ENCODE results near the gene ZNF684.
"Not testable (repeated sequence)": the region's sequence is repeated elsewhere in the genome, so short reads cannot be mapped to it uniquely, and the experiment has no call there.

The ZNF684 gene

GRCh38 chr1:40531381-40532061 is at the start of gene ZNF684:
TSS of gene ZNF684 (plus strand) at chr1:40531637. CDS start at chr1:40533167, 1,530 bp downstream.
- peak; percentile 81 for DNase-seq (ENCODE audit: low read depth)

GRCh38 chr1:40495315-40495903 is 36.0 kb upstream of the ZNF684 start:
- DNase-seq (ENCODE audit: low read depth), result no peak

DNA sequence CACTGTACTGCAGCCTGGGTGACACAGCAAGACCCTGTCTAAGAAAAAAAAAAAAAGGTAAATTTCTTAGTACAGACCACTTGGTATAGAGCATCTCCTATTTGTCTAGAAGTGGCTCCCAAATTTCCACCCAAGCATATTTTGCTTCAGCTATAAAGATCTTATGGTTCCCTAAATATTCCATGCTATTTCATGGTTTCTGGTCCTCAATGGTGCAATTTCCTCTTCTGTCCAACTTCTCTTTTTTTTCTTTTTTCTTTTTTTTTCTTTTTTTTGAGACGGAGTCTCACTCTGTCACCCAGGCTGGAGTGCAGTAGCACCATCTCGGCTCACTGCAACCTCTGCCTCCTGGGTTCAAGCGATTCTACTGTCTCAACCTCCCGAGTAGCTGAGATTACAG is 28.8 kb upstream of the ZNF684 start:
- DNase-seq (ENCODE audit: low read depth), result not testable (repeated sequence)

- no peak for DNase-seq (ENCODE audit: low read depth)
Measured at GRCh38 chr1:40507973-40508372, 23.5 kb upstream of the ZNF684 start.

- DNase-seq (ENCODE audit: low read depth), result peak; percentile 38
Measured at GRCh38 chr1:40508375-40509341, 22.8 kb upstream of the ZNF684 start, which contains the start of gene EXO5. TSS of gene EXO5 (plus strand) at chr1:40508767. CDS start at chr1:40514545, 5,778 bp downstream.

DNA sequence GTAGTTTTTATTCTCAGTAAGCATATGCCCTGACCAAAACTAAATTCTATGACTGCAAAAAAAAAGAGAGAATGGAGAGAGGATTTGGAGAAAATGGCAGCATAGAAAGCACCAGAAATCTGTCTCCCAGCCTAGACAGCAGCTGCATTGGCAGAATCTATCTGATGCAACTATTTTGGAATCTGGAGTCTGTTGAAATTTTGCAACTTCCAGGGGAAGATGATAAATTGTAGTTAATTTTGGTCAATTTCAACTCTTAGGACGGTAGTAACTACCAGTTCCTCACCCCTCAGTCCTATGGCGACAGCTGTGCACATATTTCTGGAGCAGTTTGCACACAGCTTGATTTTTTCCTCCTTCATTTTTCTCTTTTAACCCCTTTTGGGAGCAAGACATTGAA is 11.9 kb upstream of the ZNF684 start:
- no peak for DNase-seq (ENCODE audit: low read depth)

GRCh38 chr1:40530735-40531380 is 579 bp upstream of the ZNF684 start:
- no peak for DNase-seq (ENCODE audit: low read depth)

DNA sequence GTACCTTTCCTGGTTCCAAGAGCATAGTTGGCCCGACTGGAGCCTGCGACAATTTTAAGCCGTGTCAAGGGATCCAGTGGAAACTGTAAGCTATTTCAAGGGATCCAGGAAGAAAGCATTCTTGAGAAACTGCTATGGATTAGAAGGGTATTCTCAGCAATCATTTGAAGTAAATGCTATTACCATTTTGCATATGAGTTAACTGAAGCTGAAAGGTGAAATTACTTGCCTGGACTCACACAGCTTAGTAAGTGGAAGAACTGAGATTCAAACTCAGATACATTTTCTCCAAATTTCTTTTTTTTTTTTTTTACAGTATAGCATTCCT is 589 bp downstream of the ZNF684 start:
- no peak for DNase-seq (ENCODE audit: low read depth)

DNA sequence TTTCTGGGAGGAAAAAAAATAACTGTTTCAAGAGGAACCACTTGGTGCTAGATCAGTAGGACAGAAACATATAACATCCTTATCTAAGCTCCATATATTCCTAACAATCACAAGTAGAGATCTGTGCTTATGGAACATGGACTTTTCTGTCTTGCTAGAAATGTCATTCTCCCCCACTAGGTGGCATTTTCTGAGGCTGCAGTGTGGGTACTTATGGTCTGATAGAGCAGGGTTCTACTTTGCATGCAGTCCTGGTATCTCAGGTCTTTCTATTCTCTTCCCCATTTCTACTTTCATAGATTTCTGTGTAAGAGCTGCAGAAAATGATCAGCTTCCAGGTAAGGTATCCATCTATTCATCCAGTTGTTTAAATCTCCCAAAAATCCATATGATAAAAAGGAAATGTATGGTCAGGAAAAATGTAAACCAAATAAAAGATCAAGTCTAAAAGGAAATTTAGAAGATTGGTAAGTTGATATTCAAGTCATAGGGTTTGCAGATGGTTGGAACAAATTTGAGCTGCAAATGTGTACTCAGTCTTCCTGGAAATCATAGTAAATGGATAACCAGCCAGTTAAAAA is 1.5 kb downstream of the ZNF684 start:
- DNase-seq (ENCODE audit: low read depth), result peak; percentile 14

- DNase-seq (ENCODE audit: low read depth), result no peak
Measured at GRCh38 chr1:40534589-40534988, 3.2 kb downstream of the ZNF684 start.

- no peak for DNase-seq (ENCODE audit: low read depth)
Measured at GRCh38 chr1:40535732-40536131, 4.3 kb downstream of the ZNF684 start.

GRCh38 chr1:40539338-40539737 is 7.9 kb downstream of the ZNF684 start:
- DNase-seq (ENCODE audit: low read depth), result no peak

- DNase-seq (ENCODE audit: low read depth), result no peak
Measured at GRCh38 chr1:40546957-40547356, 15.5 kb downstream of the ZNF684 start.

- no peak for DNase-seq (ENCODE audit: low read depth)
Measured at GRCh38 chr1:40553017-40553416, 21.6 kb downstream of the ZNF684 start.

- DNase-seq (ENCODE audit: low read depth), result not testable (repeated sequence)
Measured at GRCh38 chr1:40554807-40555206, 23.4 kb downstream of the ZNF684 start.

GRCh38 chr1:40556121-40556520 is 24.7 kb downstream of the ZNF684 start:
- DNase-seq (ENCODE audit: low read depth), result no peak

GRCh38 chr1:40558241-40558640 is 26.8 kb downstream of the ZNF684 start:
- not testable (repeated sequence) for DNase-seq (ENCODE audit: low read depth)

DNA sequence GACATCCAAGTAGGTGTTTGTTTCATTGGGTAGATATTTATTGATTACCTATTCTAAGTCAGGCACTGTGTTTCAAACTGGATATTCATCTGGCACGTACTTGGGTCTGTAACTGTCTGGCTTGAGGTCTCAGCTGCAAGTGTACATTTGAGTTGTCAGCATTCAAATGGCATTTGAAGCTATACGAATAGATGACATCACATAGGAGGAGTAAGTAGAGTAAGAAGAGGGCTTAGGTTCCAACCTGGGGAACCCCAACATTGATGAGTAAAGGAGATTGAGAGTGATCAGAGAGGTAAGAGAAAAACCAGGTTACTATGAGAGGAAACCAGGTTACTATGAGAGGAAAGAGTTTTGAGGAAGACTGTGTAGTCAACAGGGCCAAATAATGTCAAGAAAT is 30.7 kb downstream of the ZNF684 start:
- no peak for DNase-seq (ENCODE audit: low read depth)

DNA sequence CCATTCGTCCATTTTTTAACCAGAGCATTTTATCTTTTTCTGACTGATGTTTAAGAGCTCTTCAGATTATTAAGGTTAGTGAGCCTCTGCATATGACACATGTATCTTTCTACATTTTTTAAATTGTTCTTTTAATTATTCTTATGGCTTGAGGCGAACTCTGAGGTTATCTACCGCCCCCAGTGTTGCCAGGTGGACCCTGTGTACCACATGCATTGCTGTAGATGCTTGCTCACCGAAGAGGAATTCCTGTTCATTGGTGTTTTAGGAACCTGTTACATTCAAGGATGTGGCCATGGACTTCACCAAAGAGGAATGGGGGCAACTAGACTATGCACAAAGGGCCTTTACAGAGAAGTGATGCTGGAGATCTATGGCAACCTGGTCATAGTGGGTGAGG is 31.8 kb downstream of the ZNF684 start:
- no peak for DNase-seq (ENCODE audit: low read depth)

- no peak for DNase-seq (ENCODE audit: low read depth)
Measured at GRCh38 chr1:40564506-40564905, 33.1 kb downstream of the ZNF684 start.

GRCh38 chr1:40564913-40565312 is 33.5 kb downstream of the ZNF684 start:
- no peak for DNase-seq (ENCODE audit: low read depth)

- DNase-seq (ENCODE audit: low read depth), result no peak
Measured at GRCh38 chr1:40567825-40568224, 36.4 kb downstream of the ZNF684 start.

Data from GM04503 (cell line).